GM11168 (cell line): ENCODE data around the gene CAPN13.

ENCODE experiments used
- in situ Hi-C: fragments of 300-500 bp; cut with MboI; formaldehyde crosslinking; loops from one replicate; pipeline ENCODE4 v1.12.0; 2022; ENCODE audit warnings: low sequenced_read_pairs; ENCODE audit not compliant: unreplicated experiment

Gene CAPN13

DNA sequence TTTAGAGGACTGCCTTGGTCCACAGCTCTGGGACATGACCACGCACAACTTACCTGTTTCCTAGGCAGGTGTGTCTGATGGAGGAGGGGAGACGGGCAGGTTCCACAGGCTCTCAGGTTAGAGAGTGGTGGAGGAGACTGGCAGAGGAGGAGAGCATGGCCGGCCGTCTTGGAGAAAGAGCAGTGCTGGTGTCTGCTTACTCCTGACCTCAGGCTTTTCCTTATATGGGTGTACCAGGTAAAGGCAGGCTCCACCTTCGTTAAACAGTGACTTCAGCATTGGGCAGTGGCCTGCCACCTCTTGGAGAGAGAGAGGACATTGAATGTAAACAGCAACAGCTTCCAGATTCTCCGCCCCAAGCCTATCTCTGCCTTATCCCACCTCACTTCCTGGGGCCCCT lies at the start of gene CAPN13:
Gene CAPN13 (minus strand): TSS at position 198 of the 400 bp plus-strand sequence. CDS start 20,121 bp downstream, outside the sequence.
- in situ Hi-C loops, result no loop called here

GRCh38 chr2:30847841-30848240 lies 40.6 kb upstream of the CAPN13 start:
- in situ Hi-C loops, result no loop called here

GRCh38 chr2:30847329-30847728 lies 40.1 kb upstream of the CAPN13 start:
- in situ Hi-C loops, result no loop called here

DNA sequence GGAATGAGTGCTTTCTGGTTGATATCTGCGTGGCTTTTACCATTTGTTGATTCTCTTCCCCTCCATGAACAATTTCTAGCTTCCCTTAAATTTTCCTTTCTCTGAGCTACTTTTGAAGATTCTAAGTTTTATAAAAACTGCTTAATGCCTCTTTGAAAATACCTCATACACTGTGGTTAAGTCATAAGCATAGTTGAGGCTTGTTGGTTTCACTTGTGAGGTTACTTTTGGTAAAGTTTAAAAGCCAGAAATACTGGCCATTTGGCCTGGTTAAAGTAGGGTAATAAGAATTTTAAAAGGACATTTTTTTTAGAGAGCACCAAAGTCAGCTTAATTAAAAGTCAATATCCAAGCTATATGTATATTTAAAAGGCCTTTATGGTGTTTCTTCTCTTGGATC lies 21.3 kb upstream of the CAPN13 start:
- in situ Hi-C loops, result no loop called here

DNA sequence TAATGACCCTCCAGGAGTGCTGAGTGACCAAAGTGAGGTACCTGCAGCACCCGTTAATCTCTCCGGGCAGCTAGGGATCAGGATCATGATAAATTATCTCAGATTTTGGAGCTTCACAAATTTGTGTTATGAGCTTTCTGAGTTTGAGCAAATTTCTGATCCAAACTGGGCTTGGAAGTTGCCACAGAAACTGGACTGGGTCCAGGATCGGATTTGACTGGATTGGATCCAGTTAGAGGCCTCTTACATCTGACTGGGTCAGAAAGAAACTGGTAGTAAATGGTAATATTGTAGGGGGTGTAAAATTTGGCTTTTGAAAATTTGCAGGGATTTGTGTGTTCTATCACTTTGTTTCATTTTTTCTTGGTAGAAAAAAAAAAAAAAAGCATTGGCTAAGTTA lies 19.7 kb upstream of the CAPN13 start:
- in situ Hi-C loops, result no loop called here

DNA sequence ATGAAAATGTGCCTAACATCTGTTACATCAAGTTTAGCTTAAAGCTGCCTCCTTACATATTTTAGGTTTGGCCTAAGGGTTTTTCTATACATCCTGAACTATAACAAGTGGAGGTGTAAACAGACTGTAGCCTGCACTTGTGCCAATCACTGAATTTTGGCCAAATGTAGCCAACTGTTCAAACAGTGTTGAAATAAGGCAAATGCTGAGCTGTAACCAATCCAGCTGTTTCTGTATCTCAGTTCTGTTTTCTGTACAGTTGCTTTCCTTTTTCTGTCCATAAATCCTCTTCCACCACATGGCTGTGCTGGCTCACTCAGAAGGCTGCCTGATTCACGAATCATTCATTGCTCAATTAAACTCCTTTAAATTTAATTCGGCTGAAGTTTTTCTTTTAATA lies 19.2 kb upstream of the CAPN13 start:
- in situ Hi-C loops, result no loop called here

- in situ Hi-C loops, result no loop called here
These were observed 16.2 kb upstream of the CAPN13 start for GRCh38 chr2:30823452-30823851.

DNA sequence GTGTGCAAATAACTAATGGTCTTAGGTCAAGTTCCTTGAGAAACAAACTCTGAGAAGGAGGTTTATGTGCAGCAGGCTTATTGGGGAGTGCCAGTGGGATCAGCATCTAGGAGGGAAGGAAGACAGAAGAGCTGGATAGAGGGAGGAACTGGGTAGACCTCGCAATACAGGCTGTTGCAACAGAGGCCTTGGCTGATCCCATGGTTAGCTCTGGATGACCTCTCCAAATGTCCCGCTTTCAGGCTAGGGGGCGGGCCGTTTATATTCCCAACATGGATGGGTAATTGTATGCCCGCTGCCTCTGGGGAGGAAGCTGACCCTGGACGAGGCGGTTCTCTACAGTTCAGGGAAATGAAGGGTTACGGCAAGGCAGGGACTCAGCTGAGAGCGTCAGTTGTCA lies 14.7 kb upstream of the CAPN13 start:
- in situ Hi-C loops, result no loop called here

DNA sequence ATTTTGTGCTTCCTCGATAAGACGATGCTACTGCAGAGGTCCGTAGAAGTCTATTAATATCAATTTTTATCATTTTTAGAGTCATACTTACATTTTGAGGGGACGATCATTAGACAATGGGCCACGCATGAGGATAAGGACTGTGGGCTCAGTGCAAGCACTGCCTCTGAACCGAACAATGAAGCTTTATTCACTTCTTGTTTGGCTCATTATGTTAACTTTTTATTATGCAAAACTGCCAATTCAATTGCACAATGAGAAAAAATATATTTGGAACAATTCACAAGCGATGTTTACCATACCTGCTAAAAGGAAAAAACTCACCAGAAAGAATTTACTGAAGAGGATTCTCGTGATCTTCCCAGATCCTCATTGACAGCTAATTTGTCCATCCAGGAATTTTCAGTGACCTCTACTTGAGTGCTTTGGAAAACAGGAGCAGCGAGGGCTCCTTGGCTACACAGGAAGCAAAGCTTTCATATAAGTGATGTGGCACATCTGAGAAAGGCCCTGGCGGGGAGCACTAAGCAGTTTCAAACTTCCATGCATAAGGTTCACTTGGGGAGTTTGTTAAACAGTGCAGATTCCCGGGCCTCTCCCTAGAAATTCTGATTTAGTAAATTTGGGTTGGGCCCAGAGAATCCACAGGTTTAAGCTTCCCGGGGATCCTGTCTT lies 13.3 kb upstream of the CAPN13 start:
- in situ Hi-C loops, result no loop called here

GRCh38 chr2:30809938-30810337 lies 2.7 kb upstream of the CAPN13 start:
- in situ Hi-C loops, result no loop called here

DNA sequence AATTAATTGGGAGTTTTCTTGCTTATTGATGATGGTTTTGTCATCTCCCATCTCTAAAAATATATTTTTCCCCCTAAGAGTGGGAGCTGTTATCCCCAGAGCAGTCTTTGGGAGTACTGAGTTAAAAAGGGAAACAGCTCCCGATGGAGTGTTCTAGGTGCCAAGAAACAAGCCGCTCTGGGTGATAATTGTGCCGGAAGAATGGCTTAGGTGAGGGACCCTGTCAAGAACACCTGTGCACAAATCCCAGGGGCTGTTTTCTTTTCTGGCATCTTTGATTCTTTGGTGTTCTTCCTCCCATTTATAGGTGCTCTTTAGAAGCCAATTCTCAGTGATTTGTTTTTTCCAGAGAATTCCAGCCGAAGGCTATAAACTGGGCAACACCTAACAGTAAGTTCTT lies 1.4 kb upstream of the CAPN13 start:
- in situ Hi-C loops, result no loop called here

DNA sequence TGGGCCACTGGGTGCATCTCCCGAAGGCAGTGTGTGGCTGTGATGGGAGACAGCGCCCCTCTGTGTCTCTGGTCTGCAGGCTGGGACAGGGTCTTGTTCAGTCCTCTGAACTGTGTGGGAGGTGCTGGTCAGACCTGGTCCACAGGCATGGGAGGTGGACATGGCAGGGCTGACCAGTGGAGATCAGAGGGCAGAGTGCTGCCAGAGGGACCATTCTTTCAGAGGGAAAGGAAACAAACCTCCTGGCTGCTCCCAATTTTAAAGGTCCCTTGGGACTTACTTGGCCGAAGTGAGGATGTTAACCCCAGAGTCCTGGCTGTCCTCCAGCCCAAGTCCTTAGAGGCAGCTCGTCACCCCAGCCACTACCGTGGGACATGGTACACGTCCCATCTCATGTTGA lies 4.0 kb downstream of the CAPN13 start:
- in situ Hi-C loops, result no loop called here

- in situ Hi-C loops, result no loop called here
These were observed 4.6 kb downstream of the CAPN13 start for GRCh38 chr2:30802611-30803010.

GRCh38 chr2:30801821-30802455 lies 5.3 kb downstream of the CAPN13 start:
- in situ Hi-C loops, result no loop called here

GRCh38 chr2:30800159-30800558 lies 7.1 kb downstream of the CAPN13 start:
- in situ Hi-C loops, result no loop called here

GRCh38 chr2:30799366-30799765 lies 7.9 kb downstream of the CAPN13 start:
- in situ Hi-C loops, result no loop called here

- in situ Hi-C loops, result no loop called here
These were observed 8.7 kb downstream of the CAPN13 start for GRCh38 chr2:30798536-30798991.

DNA sequence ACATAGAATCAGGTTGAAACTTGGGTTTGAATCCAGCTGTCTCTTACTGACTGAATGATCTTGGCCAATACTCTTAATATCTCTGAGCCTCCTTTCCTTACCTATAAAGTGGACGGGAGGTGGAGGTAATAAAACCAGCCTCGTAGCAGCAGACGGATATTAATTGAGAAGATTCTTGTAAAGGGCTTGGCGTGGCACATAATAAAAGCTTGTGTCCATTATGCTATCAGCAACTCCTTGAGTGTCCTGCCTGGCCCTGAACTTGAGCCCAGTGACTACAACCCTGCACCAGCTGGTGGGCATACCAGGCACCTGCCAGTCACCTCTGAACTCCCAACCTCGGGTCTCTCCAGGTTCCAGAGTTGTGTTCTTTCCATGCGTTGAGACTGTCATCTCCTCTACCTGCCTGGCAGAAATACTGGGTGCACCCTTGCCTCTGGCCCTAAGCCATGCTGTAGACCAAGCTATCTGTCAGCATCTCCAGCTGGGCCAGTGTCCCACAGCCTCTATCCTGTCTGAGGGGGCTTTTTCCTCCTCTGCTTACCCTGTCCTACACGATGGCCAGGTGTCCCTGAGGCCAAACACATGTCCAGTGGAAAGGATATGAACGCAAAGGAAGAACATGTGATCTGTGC lies 9.7 kb downstream of the CAPN13 start:
- in situ Hi-C loops, result no loop called here

- in situ Hi-C loops, result no loop called here
These were observed 10.5 kb downstream of the CAPN13 start for GRCh38 chr2:30796699-30797098.

GRCh38 chr2:30792521-30792920 lies 14.7 kb downstream of the CAPN13 start:
- in situ Hi-C loops, result no loop called here

DNA sequence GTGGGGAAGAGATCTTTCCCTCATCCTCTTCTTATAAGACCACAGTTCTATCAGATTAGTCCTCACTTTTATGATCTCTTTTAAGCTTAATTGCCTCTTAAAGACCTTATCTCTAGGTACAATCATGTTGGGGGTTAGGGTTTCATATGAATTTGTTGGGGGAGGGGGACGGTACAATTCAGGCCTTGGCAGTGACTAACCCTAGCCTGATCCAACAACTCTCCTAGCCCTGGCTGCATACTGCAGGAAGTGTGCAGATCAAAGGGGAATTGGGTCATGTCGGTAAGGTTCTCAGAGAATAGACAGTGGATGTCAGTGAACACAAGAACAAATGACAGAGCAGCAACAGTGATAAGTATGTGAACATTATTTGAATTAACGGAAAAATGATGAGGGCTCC lies 16.4 kb downstream of the CAPN13 start:
- in situ Hi-C loops, result no loop called here
